ENCODE data around the gene ANKRD44.

ANKRD44 gene

DNA sequence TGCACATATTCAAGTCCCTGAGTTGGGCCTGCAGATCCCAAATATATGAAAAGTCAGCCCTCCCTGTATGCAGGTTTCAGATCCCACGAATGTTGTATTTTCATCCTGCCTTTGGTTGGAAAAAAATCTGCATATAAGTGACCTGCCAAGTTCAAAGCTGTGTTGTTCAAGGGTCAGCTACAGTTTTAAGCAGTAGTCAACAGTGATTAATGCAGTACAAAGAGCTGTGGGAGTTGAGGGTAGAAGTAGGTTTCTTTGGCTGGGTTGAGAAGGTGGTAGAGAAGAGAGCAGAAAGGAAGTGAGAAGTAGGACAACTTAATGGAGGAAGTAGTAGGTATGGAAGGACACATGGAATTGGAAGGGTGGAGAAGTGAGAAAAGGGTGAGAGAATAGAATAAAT, 127.9 kb downstream of the ANKRD44 start:
- DNase-seq (ENCODE audit: low read depth), result no peak
- TF ChIP-seq, protein P1, sequence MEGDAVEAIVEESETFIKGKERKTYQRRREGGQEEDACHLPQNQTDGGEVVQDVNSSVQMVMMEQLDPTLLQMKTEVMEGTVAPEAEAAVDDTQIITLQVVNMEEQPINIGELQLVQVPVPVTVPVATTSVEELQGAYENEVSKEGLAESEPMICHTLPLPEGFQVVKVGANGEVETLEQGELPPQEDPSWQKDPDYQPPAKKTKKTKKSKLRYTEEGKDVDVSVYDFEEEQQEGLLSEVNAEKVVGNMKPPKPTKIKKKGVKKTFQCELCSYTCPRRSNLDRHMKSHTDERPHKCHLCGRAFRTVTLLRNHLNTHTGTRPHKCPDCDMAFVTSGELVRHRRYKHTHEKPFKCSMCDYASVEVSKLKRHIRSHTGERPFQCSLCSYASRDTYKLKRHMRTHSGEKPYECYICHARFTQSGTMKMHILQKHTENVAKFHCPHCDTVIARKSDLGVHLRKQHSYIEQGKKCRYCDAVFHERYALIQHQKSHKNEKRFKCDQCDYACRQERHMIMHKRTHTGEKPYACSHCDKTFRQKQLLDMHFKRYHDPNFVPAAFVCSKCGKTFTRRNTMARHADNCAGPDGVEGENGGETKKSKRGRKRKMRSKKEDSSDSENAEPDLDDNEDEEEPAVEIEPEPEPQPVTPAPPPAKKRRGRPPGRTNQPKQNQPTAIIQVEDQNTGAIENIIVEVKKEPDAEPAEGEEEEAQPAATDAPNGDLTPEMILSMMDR (IDR thresholded peaks at IDR 0.05; ENCODE audit: control insufficient read depth, extremely low read depth, insufficient read depth), result no peak

DNA sequence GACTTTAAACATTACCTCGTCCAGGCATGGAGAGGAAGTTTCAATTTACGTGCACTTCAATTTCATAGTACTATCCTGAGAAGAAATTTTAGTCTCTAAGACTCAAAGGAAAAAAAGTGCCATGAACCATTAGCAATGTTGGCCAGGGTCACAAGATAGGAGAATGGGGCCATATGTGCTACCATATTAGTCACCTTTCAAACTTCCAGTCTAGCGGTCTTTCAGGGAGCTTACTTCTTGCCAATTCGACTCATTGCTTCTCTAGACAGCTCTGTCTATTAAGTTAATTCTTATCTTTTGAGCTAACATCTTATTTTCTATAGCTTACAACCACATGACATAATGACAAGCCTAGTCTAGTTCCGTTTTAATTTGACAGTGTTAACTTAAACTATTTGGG, 129.1 kb downstream of the ANKRD44 start:
- no peak for DNase-seq (ENCODE audit: low read depth)
- TF ChIP-seq, protein P1 (IDR thresholded peaks at IDR 0.05; ENCODE audit: control insufficient read depth, extremely low read depth, insufficient read depth), result no peak
- no peak overlapping the region for H3K4me3 ChIP-seq (ENCODE audit: low read depth, low read length)

More for the DNA sequence above, 127.9 kb downstream of the ANKRD44 start:
- H3K4me3 ChIP-seq (ENCODE audit: low read depth, low read length), result no peak overlapping the region

DNA sequence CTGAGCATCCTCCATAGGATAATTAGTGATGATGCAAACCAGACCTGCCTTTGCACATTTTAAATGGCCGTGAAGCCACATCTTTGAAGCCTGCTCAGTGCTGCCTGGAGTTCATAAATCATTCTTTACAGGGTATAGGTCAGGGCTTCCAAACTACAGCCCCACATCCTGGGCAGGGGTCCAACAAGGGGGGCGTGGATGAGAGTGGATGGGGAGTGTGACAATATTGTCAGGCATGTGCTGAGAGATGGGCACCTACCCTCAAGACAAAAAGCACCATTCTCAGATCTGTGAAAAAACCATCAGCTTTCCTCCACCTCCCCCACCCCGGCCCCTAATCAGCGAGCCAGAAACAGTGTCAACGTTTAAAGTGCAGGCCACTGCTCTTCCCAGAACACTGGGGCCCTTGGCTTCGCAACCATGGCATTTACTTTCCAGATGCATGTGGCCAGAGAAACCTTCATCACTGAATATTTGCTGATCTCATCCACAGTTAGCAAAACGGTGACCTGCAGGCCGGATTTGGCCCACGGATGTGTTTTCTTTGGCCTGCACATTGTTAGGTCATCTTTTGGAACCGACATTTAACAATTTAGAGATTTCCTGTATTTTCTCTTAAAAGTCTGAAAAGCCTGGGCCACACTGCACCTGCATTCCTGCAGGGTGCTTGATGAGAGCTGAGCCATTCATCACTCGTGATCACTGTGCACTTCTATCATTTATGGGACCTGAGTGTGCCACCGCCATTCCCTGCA, 130.7 kb downstream of the ANKRD44 start:
- no peak overlapping the region for H3K4me3 ChIP-seq (ENCODE audit: low read depth, low read length)
- no peak for DNase-seq (ENCODE audit: low read depth)
- TF ChIP-seq, protein P1 (IDR thresholded peaks at IDR 0.05; ENCODE audit: control insufficient read depth, extremely low read depth, insufficient read depth), result no peak

DNA sequence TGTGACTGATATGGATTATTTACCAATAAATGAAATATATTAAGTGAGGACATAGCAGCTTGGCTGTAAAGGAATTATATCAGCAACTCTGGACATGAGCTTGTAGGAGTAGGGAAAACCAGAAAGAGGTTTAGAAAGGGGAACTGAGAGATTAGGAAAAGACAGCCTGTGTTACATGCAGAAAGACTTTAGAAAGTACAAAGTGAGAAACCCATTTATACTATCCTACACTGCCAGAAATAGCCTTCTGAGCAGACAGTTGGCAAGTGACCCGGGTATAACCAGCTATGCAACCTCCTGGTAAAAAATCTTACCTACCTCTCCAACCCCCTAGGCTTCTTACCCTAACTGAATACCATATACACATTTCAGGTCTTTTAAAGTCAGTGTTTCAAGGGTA, 134.1 kb downstream of the ANKRD44 start:
- no peak for DNase-seq (ENCODE audit: low read depth)
- H3K4me3 ChIP-seq (ENCODE audit: low read depth, low read length), result no peak overlapping the region
- TF ChIP-seq, protein P1 (IDR thresholded peaks at IDR 0.05; ENCODE audit: control insufficient read depth, extremely low read depth, insufficient read depth), result no peak

DNA sequence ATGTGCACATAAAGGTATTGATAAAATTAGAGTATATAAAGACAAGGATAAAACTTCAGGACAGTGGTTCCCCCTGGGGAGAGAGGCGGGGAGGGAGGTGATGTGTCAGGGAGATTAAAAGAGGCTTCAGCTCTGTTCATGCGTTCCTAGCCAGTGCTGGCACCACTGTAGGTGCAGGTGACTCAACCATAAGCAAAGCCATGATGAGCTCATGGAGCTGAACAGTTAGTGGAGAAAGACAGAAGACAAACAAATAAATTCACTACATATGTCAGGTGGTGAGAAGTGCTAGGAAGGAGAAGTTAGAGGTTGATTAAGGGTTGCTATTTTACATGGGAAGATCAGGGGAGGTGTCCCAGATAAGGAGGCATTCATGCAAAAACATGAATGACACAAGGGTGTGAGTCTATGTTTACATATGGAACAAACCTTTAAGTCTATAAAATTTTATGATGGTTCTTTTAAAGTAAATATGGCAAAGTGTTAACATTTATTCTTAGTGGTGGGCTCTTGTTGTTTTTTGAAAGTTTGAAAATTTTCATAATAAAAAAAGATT, 136.0 kb downstream of the ANKRD44 start:
- H3K4me3 ChIP-seq (ENCODE audit: low read depth, low read length), result no peak overlapping the region
- TF ChIP-seq, protein P1 (IDR thresholded peaks at IDR 0.05; ENCODE audit: control insufficient read depth, extremely low read depth, insufficient read depth), result no peak
- DNase-seq (ENCODE audit: low read depth), result no peak

DNA sequence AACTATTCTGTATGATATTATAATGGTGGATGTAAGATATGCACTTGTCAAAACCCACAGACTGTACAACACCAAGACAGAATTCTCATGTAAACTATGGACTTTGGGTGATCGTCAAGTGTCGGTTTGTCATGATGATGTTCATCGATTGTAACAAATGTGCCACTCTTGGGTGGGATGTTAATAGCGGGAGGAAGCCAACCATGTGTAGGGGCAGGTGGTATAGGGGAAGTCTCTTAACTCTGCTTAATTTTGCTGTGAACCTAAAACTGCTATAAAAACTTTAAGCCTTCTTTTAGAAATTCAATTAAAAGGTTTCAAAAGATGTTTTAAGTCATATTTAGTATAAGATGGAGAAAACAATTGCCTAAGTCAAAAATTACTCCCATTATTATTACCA, 139.0 kb downstream of the ANKRD44 start:
- no peak for DNase-seq (ENCODE audit: low read depth)
- TF ChIP-seq, protein P1 (IDR thresholded peaks at IDR 0.05; ENCODE audit: control insufficient read depth, extremely low read depth, insufficient read depth), result no peak
- no peak overlapping the region for H3K4me3 ChIP-seq (ENCODE audit: low read depth, low read length)
